Stimulated activated CD8-positive, alpha-beta memory T cell treated with anti-CD3 and anti-CD28 coated beads, Interleukin-7, amount 100 ng/mL, for 48 hours (primary cell): ENCODE data around the gene SLC49A4.
"Not testable (repeated sequence)": the region's sequence is repeated elsewhere in the genome, so short reads cannot be mapped to it uniquely, and the experiment has no call there.

Experiments used
- DNase-seq, 2 donors: peaks; one replicate each; pipeline ENCODE4 v3.0.0-alpha.2; 2020; ENCODE audit warnings: low read depth in 1 of 2; ENCODE audit errors: extremely low read depth in 1 of 2

The SLC49A4 gene, protein sequence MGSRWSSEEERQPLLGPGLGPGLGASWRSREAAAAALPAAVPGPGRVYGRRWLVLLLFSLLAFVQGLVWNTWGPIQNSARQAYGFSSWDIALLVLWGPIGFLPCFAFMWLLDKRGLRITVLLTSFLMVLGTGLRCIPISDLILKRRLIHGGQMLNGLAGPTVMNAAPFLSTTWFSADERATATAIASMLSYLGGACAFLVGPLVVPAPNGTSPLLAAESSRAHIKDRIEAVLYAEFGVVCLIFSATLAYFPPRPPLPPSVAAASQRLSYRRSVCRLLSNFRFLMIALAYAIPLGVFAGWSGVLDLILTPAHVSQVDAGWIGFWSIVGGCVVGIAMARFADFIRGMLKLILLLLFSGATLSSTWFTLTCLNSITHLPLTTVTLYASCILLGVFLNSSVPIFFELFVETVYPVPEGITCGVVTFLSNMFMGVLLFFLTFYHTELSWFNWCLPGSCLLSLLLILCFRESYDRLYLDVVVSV

GRCh38 chr3:122794779-122795673 lies at the start of gene SLC49A4:
Gene SLC49A4 (plus strand): TSS chr3:122795069. CDS start chr3:122795193, 124 bp downstream.
- peak; percentile 53 to 66 for DNase-seq

DNA sequence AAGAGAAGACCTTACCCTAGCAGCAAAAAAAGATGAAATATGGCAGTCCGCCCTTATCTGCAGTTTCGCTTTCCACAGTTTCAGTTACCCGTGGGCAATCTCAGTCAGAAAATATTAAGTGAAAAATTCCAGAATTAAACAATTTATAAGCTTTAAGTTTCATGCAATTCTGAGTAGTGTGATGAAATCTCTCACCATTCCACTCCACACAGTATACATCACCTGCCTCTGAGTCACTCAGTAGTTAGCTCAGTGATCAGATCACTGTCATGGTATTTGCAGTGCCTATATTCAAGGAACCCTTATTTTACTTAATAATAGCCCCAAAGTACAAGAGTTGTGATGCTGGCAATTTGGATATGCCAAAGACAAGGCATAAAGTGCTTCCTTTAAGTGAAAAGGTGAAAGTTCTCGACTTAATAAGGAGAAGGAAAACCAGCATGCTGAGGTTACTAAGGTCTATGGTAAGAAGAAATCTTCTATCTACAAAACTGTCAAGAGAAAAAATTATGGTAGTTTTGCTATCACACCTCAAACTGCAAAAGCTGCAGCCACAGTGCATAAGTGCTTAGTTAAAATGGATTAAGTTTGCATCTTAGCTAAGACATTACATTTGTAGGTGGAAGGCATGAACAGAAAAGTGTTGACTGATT lies 49.4 kb upstream of the SLC49A4 start:
- no peak for DNase-seq

GRCh38 chr3:122747295-122747694 lies 47.6 kb upstream of the SLC49A4 start:
- DNase-seq = not testable (repeated sequence)

DNA sequence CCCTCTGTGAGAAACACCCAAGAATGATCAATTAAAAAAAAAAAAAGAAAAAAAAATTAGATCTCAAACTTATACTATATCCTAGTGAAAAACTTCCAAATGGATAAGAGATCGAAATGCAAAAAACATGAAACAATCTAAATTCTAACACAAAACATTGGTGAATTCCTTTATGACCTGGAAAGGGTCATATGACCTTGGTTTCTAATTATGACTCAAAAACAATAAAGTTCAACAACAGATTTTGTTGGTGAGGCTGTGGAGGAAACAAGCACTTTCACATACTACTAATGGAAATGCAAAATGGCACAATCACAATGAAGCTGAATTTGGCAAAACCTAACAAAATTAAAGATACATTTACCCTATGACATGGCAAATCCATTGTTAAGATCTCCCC lies 46.5 kb upstream of the SLC49A4 start:
- no peak for DNase-seq

- DNase-seq = no peak
Measured at GRCh38 chr3:122754929-122755328, 39.9 kb upstream of the SLC49A4 start.

- DNase-seq = no peak
Measured at GRCh38 chr3:122755491-122755890, 39.4 kb upstream of the SLC49A4 start.

- DNase-seq = no peak
Measured at GRCh38 chr3:122758877-122759560, 35.9 kb upstream of the SLC49A4 start.

DNA sequence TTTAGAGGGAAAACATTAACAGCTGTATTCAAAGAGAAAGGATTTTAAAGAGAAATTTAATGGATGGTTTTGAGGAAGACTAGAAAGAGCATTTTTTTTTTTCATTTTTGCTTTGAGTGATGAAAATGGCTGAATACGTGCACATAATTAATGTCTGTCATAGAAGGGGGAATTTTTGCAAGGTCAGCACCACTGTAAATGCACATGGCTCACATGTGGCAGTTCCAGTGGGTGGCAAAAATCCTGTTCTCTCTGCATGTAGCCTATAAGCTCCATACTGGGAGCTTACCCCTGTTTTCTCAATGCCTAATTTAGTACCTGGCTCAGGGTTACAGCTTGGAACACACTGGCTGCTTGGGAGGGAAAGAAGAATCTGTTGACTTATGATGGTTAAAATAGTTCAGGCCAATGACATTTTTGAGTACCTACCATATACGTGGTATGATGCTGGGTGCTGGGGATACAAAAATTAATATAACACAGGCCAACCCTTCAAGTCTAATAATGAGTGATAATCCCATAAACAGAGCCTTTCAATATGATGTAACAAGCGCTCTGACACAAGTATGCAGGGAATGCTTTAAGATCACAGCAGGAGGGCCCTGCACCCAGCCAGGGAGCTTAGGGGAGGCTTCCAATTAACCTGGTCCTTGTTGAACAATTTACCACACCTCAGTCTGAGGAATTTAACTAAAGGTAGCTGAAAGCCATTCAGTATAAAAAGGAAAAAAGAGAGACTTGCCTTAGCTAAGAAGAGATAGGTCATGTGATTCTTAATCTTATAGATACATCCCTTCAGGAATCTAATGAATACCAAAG lies 34.2 kb upstream of the SLC49A4 start:
- no peak for DNase-seq

GRCh38 chr3:122766430-122766829 lies 28.4 kb upstream of the SLC49A4 start:
- no peak for DNase-seq

DNA sequence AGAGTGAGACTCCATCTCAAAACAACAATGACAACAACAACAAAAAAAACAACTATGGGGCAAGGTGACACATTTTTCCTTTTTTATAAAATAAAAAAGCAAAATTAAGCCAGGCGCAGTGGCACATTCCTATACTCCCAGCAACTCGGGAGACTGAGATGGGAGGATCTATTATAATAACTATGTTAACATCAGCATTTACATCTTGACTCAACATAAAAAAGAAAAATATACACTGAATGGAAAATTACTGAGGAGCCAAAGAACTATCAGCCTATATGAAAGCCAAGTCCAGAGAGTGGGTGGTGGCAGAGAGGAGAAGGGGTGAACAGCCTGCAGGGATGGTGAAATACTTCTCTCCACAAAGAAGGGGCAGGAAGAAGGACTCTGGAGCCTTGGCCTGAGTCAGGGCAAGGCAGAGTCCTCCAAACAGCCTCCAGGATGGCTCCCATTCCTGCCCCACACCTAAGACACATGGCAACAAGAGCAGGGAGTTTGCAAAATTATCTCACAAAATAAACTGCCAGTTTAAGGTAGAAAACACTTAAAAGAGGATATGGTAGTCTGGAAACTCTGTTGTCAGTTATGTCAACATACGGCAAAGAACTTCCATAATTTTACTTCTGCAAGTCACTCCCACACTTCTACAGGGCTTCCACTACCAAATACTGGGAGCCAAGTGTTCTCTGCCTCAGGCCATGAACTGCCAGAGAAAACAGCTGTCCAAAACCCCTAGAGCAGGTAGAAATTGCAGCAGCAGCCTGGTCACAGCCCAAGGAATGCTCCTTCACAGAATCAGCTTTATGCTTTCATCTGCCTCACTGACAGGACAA lies 27.1 kb upstream of the SLC49A4 start:
- no peak for DNase-seq

DNA sequence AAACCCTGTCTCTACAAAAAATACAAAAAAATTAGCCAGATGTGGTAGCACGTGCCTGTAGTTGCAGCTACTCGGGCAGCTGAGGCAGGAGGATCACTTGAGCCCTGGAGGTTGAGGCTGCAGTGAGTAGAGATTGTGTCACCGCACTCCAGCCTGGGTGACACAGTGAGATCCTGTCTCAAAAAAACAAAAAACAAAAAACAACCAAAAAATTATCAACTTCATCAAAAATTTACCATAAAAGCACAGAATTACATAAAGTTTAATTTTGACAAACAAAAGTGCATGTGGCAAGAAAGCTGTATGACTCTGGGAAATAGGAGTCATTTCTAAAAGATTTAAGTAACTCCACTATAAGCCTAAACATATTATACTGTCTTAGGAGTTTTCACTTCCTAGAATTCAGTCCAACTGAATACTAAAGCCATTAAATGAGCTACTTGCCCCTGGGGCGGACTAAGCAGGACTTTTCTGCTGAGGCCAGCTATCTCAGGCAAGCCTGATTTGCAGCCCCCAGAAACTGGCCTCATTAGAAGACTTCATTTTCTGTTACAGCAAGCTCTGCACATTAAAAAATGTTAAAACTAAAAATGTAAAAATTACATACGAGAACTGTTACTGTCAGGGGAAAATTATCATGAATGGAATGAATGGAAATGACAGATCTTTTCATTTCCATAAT lies 24.2 kb upstream of the SLC49A4 start:
- no peak for DNase-seq

DNA sequence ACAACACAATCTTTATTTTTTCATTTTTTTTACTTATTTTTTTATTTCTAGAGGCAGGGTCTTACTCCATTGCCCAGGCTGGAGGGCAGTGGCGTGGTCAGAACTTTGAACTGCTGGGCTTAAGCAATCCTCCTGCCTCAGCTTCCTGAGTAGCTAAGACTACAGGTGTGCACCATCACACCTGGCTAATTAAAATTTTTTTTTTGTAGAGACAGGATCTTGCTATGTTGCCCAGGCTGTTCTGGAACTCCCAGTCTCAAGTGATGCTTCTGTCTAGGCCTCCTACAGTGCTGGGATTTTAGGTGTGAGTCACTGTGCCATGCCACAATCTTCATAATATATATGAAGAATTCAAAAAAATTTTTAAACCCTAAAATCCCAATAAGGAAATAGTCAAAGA lies 22.0 kb upstream of the SLC49A4 start:
- DNase-seq = no peak

- DNase-seq = no peak
Measured at GRCh38 chr3:122773944-122774509, 20.8 kb upstream of the SLC49A4 start.

GRCh38 chr3:122774564-122774963 lies 20.3 kb upstream of the SLC49A4 start:
- DNase-seq = no peak

DNA sequence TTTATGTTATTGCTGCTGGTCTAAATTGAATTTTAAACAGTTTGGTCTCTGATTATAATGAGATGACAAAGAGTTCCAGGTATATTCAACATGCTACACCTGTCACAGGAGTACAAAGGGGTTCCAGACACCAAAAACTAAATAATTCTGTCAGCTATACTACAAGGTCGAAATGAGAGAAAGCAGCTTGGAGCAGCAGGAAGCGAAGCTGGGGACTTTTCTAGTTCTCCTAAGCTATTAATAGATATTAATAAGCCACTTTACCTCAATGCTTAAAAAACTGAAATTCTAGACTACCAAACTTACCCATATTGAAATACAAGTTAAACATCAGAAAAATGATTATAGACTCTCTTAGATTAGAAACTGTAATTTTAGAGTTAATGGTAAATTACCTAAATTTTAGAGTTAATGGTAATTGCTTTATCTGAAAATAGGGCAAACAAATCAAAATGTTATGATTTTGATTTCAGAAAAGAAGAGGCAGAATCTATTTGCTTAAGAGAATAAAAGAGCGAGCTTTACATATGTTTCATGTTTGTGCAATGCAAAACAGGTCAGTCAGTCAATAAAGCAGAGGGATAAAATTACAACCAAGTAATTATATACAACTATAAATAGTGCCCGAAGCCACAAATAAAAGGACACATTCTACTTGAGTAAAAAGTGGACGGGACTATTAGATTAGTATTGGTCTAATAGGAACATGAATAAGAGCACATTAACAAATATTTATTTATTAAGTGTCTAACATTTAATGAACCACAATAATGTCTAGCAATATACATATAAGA lies 18.0 kb upstream of the SLC49A4 start:
- DNase-seq = no peak

DNA sequence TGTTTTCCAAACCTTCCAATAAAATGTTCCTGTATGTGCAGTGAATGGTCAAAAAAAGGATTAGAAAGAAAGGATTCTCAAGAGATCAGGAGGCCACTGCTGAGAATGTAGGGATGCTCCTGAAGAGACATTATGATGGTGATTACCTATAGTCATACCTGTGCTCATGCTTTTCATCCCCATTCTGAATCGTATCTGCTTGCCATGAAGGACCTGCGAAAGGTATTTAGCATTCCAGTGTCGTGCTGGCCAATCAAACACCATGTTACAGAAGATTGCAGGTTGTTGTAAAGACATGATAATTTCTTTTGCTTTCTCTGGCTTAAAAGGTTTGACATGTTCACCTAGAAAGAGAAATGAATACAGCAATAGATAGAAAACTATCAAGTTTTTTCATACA lies 17.3 kb upstream of the SLC49A4 start:
- no peak for DNase-seq

- DNase-seq = no peak
Measured at GRCh38 chr3:122782804-122783203, 12.1 kb upstream of the SLC49A4 start.
